GM12891 (cell line): ENCODE results near the gene ZNF407.

Source experiments
- POLR2A ChIP-seq: IDR thresholded peaks from 2 replicates; pipeline ENCODE4 v1.6.1; 2011; ENCODE audit warnings: low read depth, low read length, control low read depth
- POLR2AphosphoS5 ChIP-seq: IDR thresholded peaks from 2 replicates; pipeline ENCODE4 v1.6.1; 2011; ENCODE audit warnings: low read depth, low read length, control low read depth
- SPI1 ChIP-seq: IDR thresholded peaks from 2 replicates; pipeline ENCODE4 v1.6.1; 2011; ENCODE audit warnings: low read depth, low read length, control low read depth

- TF ChIP-seq POLR2A (no peak), SPI1 (no peak), POLR2AphosphoS5 (no peak)
Measured at GRCh38 chr18:75035928-75036327, 438.3 kb downstream of the ZNF407 start.
